HAP-1 (cell line): ENCODE data around the gene PFKL.

Source experiments
- DNase-seq, 2 experiments: peaks; one replicate each; pipeline ENCODE4 v3.0.0-alpha.2; 2016 to 2020; ENCODE audit warnings: low spot score in 2 of 2
- H3K27me3 ChIP-seq: fragments of 250-450 bp; sonication (Bioruptor Pico); 2 replicates; pipeline ENCODE4 v1.5.1; 2020; ENCODE audit warnings: low read depth, mild to moderate bottlenecking, moderate library complexity
- H3K36me3 ChIP-seq: fragments of 250-450 bp; sonication (Bioruptor Pico); replicated peaks from 2 replicates; pipeline ENCODE4 v1.5.1; 2020; ENCODE audit warnings: mild to moderate bottlenecking
- H3K4me1 ChIP-seq: fragments of 250-450 bp; sonication (Bioruptor Pico); 2 replicates; pipeline ENCODE4 v1.5.1; 2020; ENCODE audit warnings: mild to moderate bottlenecking
- H3K4me3 ChIP-seq: fragments of 250-450 bp; sonication (Bioruptor Pico); 2 replicates; pipeline ENCODE4 v1.5.1; 2020; ENCODE audit warnings: mild to moderate bottlenecking, moderate library complexity
- H3K9me3 ChIP-seq: fragments of 250-450 bp; sonication (Bioruptor Pico); 2 replicates; pipeline ENCODE4 v1.5.1; 2020; ENCODE audit warnings: mild to moderate bottlenecking, moderate library complexity
- in situ Hi-C: fragments of 300-500 bp; cut with MboI; formaldehyde crosslinking; loops from 3 replicates; pipeline ENCODE4 v1.14.3; 2020; ENCODE audit warnings: low sequenced_read_pairs, inconsistent platforms, mixed read lengths

PFKL gene

DNA sequence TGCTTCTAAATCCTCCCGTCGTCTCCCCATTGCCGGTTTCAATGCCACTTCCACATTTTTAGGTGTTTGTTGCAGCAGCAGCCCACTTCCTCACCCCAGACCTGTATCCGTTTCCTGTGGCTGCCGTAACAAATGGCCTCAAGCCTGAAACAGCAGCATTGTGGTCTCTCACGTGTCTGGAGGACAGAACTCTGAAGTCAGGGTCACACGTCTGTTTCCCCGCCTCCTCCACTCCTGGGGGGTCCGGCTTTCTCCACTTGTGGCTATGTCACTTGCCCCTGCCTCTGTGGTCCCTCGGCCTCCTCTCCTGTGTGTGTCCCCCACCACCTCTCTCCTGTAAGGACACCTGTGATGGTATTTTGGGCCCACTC is 75.4 kb downstream of the PFKL start:
- H3K4me1 ChIP-seq, result no peaks in the 10 kb centered on the region
- in situ Hi-C loops, result no loop called here
- no peak overlapping the region for H3K4me3 ChIP-seq
- H3K36me3 ChIP-seq, result no peaks in the 10 kb centered on the region
- H3K9me3 ChIP-seq, result no peaks in the 10 kb centered on the region
- DNase-seq, result no peak
- no peaks in the 10 kb centered on the region for H3K27me3 ChIP-seq

DNA sequence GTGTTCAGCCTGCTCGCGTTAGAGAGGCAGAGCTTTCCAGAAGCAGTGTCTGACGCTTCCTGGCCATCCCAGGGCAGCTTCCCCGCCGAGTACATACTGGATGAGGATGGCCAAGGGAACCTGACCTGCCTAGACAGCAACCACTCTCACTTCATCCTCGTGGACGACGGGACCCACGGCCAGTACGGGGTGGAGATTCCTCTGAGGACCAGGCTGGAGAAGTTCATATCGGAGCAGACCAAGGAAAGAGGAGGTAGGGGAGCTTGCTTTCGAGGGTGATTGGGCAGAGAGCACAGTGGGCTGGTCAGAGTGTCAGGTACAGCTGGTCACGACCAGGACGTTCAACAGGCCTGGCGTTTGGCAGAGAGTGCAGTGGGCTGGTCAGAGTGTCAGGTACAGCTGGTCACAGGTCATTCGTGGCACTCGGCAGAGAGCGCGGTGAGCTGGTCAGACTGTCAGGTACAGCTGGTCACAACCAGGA is 75.9 kb downstream of the PFKL start:
- no peaks in the 10 kb centered on the region for H3K27me3 ChIP-seq
- no peak overlapping the region for H3K4me3 ChIP-seq
- no peaks in the 10 kb centered on the region for H3K36me3 ChIP-seq
- H3K9me3 ChIP-seq, result no peaks in the 10 kb centered on the region
- no peak for DNase-seq
- in situ Hi-C loops, result no loop called here
- H3K4me1 ChIP-seq, result no peaks in the 10 kb centered on the region

DNA sequence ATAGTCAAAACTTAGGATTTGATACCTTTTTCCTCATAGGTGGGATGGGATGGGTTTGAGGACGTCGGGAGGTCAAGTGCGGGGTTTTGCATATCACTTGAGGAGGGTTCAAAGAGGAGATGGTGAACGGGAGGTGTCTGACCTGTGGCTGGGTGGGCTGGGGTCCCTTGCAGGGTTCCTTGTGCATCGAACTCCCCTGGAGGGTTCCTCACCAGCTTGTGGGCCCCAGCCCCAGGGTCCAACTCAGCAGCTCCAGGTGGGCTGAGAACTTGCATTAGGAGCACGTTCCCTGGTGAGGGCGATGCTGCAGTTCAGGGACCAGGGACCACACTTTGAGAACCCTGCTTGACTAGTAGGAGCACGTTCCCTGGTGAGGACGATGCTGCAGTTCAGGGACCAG is 76.8 kb downstream of the PFKL start:
- Histone ChIP-seq H3K4me3 (no peak overlapping the region), H3K9me3 (no peaks in the 10 kb centered on the region), H3K36me3 (no peaks in the 10 kb centered on the region), H3K4me1 (no peaks in the 10 kb centered on the region), H3K27me3 (no peaks in the 10 kb centered on the region)
- in situ Hi-C loops, result no loop called here
- DNase-seq, result no peak
